A673 (cell line): ENCODE results near the gene TIRAP.

ENCODE experiments used
- EZH2 ChIP-seq: fragments of 200-600 bp; sonication (generic); IDR thresholded peaks from 2 replicates; pipeline ENCODE4 v1.6.1; 2017; ENCODE audit warnings: borderline replicate concordance, low read depth, mild to moderate bottlenecking, mixed read lengths, antibody characterized with exemption, low read length; ENCODE audit not compliant: poor library complexity, severe bottlenecking
- TF ChIP-seq, protein P1 (sequence below): fragments of 300-800, 200-600 bp; sonication (generic); conservative IDR thresholded peaks from 2 replicates; pipeline ENCODE4 v1.5.1; 2017; ENCODE audit warnings: low read depth, mild to moderate bottlenecking, antibody characterized with exemption, low read length, moderate library complexity, mixed read lengths

GRCh38 chr11:126305699-126306098 lies 22.8 kb downstream of the TIRAP start:
- TF ChIP-seq, protein P1, sequence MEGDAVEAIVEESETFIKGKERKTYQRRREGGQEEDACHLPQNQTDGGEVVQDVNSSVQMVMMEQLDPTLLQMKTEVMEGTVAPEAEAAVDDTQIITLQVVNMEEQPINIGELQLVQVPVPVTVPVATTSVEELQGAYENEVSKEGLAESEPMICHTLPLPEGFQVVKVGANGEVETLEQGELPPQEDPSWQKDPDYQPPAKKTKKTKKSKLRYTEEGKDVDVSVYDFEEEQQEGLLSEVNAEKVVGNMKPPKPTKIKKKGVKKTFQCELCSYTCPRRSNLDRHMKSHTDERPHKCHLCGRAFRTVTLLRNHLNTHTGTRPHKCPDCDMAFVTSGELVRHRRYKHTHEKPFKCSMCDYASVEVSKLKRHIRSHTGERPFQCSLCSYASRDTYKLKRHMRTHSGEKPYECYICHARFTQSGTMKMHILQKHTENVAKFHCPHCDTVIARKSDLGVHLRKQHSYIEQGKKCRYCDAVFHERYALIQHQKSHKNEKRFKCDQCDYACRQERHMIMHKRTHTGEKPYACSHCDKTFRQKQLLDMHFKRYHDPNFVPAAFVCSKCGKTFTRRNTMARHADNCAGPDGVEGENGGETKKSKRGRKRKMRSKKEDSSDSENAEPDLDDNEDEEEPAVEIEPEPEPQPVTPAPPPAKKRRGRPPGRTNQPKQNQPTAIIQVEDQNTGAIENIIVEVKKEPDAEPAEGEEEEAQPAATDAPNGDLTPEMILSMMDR = no peak
- no peak for TF ChIP-seq EZH2
